Activated CD4-positive, alpha-beta T cell treated with anti-CD3 and anti-CD28 coated beads for 1 hour (primary cell): ENCODE measurements around the gene WFS1.

Experiments used
- DNase-seq: peaks from one replicate; pipeline ENCODE4 v3.0.0-alpha.2; 2020

Gene WFS1

GRCh38 chr4:6329478-6330383 is 60.1 kb downstream of the WFS1 start:
- no peak for DNase-seq

- no peak for DNase-seq
These were observed 60.7 kb downstream of the WFS1 start for GRCh38 chr4:6330384-6330767.

- no peak for DNase-seq
These were observed 61.4 kb downstream of the WFS1 start for GRCh38 chr4:6331018-6331417.

GRCh38 chr4:6331468-6331867 is 61.8 kb downstream of the WFS1 start:
- DNase-seq = no peak

- DNase-seq = no peak
These were observed 62.5 kb downstream of the WFS1 start for GRCh38 chr4:6332042-6332668.

- DNase-seq = no peak
These were observed 63.0 kb downstream of the WFS1 start for GRCh38 chr4:6332669-6333050.

- no peak for DNase-seq
These were observed 63.9 kb downstream of the WFS1 start for GRCh38 chr4:6333301-6334202.

- DNase-seq = no peak
These were observed 64.7 kb downstream of the WFS1 start for GRCh38 chr4:6334203-6334887.

- no peak for DNase-seq
These were observed 65.5 kb downstream of the WFS1 start for GRCh38 chr4:6335040-6335590.

GRCh38 chr4:6336166-6336565 is 66.5 kb downstream of the WFS1 start:
- no peak for DNase-seq

GRCh38 chr4:6337331-6337935 is 67.8 kb downstream of the WFS1 start:
- no peak for DNase-seq

- no peak for DNase-seq
These were observed 68.7 kb downstream of the WFS1 start for GRCh38 chr4:6338175-6338950.

- DNase-seq = no peak
These were observed 69.5 kb downstream of the WFS1 start for GRCh38 chr4:6338951-6339817.

GRCh38 chr4:6339818-6340445 is 70.3 kb downstream of the WFS1 start:
- no peak for DNase-seq

GRCh38 chr4:6340446-6341015 is 70.9 kb downstream of the WFS1 start:
- DNase-seq = no peak

GRCh38 chr4:6341696-6342095 is 72.0 kb downstream of the WFS1 start:
- DNase-seq = no peak

GRCh38 chr4:6342530-6343293 is 73.1 kb downstream of the WFS1 start:
- no peak for DNase-seq

GRCh38 chr4:6343939-6344408 is 74.3 kb downstream of the WFS1 start:
- no peak for DNase-seq
